GM12873 (cell line): ENCODE results near the gene ZNF568.

Experiments
- CTCF ChIP-seq: IDR thresholded peaks from 2 replicates; pipeline ENCODE4 v1.5.1; 2012; ENCODE audit warnings: low read depth, mild to moderate bottlenecking, moderate library complexity, low read length, control low read depth; ENCODE audit not compliant: insufficient read depth; ENCODE audit errors: missing control alignments

The ZNF568 gene

GRCh38 chr19:36999313-36999712, 83.2 kb downstream of the ZNF568 start:
- no peak for TF ChIP-seq CTCF

- TF ChIP-seq CTCF: no peak
Measured at GRCh38 chr19:37007587-37008220, 91.6 kb downstream of the ZNF568 start.

GRCh38 chr19:37009871-37010270, 93.7 kb downstream of the ZNF568 start:
- no peak for TF ChIP-seq CTCF

GRCh38 chr19:37012093-37012745, 96.1 kb downstream of the ZNF568 start:
- no peak for TF ChIP-seq CTCF

- no peak for TF ChIP-seq CTCF
Measured at GRCh38 chr19:37014456-37014855, 98.3 kb downstream of the ZNF568 start.

GRCh38 chr19:37045140-37045539, 129.0 kb downstream of the ZNF568 start:
- no peak for TF ChIP-seq CTCF
